Kidney epithelial cell (primary cell): ENCODE results near the gene YEATS2. TPM values are rescaled to one million over a fixed set of nuclear protein-coding genes. Genes with fewer than 3 reads are reported as not detected.
"Not testable (repeated sequence)": the region's sequence is repeated elsewhere in the genome, so short reads cannot be mapped to it uniquely, and the experiment has no call there.

Experiments
- DNase-seq: peaks from one replicate; pipeline ENCODE4 v3.0.0-alpha.2; 2010; ENCODE audit warnings: low read depth
- H3K27me3 ChIP-seq: 2 replicates; pipeline ENCODE4 v1.6.0; 2011; ENCODE audit warnings: low read length; ENCODE audit not compliant: control insufficient read depth, insufficient read depth
- H3K36me3 ChIP-seq: 2 replicates; pipeline ENCODE4 v1.5.1; 2011; ENCODE audit warnings: low read length; ENCODE audit not compliant: control insufficient read depth, insufficient read depth
- H3K4me3 ChIP-seq: 2 replicates; pipeline ENCODE4 v1.5.1; 2011; ENCODE audit warnings: low read depth, mild to moderate bottlenecking, control low read depth, low read length
- CTCF ChIP-seq: IDR thresholded peaks from 2 replicates; pipeline ENCODE4 v1.5.1; 2011; ENCODE audit warnings: mild to moderate bottlenecking, moderate library complexity, low read length, control low read depth, inconsistent platforms; ENCODE audit not compliant: insufficient read depth, poor library complexity, severe bottlenecking
- total RNA-seq: library from RNA; depleted of rRNA; stranded (reverse); fragments of >200 nt; gene quantifications from 2 replicates; pipeline ENCODE4 v1.2.3, GENCODE V29; 2015

Gene YEATS2
- total RNA-seq, 1 donor from 2014 or later, result 30.2 TPM

- TF ChIP-seq CTCF, result no peak
- peaks cover 4% of the 10 kb centered on the region for H3K36me3 ChIP-seq
- no peak overlapping the region for H3K4me3 ChIP-seq
- no peak for DNase-seq
- H3K27me3 ChIP-seq, result no peaks in the 10 kb centered on the region
Observed at GRCh38 chr3:183781246-183781645, 83.6 kb downstream of the YEATS2 start.

DNA sequence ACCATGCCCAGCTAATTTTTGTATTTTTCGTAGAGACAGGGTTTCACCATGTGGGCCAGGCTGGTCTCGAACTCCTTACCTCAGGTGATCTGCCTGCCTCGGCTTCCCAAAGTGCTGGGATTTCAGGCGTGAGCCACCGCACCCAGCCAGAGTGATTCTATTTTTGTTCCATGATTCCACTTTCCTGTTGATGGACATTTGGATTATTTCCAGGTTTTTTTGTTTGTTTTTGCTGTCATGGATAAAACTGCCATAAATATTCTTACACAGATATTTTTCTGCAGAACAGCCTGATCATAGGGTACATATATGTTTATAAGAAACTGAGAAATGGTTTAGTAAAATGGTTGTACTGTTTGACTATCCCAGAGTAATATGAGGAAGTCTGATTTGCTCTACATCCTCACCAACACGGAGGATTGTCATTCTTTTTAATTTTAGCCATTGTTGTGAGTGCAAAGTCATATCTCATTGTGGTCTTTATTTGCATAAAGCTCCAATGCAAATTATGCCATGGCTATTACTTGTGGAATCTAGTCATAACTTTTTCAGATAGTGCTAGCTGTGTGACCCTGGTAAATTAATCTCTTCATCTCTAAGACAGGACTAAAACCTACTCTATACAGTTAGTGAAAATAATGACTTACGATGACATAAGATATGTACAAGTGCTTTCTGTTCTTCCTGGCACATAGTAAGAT, 85.1 kb downstream of the YEATS2 start:
- no peak for DNase-seq
- TF ChIP-seq CTCF, result no peak
- no peak overlapping the region for H3K4me3 ChIP-seq
- peaks cover 4% of the 10 kb centered on the region for H3K36me3 ChIP-seq
- no peaks in the 10 kb centered on the region for H3K27me3 ChIP-seq

DNA sequence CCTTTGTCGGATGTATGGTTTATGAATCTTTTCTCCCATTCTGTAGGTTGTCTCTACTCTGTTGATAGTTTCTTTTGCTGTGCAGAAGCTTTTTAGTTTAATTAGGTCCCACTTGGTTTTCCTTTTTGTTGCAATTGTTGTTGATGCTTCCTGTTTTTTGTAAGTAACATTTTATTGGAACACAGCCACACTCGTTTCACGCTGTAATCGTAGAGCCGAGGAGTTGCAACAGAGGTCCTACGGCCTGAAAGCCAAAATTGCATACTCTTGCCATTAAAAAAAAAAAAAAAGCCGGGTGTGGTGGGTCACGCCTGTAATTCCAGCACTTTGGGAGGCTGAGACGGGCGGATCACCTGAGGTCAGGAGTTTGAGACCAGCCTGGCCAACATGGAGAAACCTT, 86.9 kb downstream of the YEATS2 start:
- not testable (repeated sequence) for H3K4me3 ChIP-seq, DNase-seq, H3K36me3 ChIP-seq, H3K27me3 ChIP-seq

DNA sequence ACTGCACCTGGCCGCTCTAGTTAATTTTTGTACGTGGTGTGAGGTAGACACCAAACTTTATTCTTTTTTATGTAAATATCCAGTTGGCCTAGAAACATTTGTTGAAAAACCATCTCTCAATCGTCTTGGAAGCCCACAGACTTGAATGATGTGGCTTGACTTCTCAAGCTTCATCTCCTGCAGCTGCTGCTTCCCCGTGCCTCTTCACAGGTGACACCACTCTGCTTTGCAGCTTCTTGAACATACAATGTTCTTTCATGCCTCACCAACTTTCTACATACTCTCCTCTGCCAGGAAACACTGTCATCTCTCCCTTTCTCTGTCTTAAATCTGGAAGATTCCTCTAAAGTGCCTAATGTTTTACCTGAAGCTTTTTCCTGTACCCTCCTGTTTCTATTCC, 92.2 kb downstream of the YEATS2 start:
- Histone ChIP-seq H3K4me3 (no peak overlapping the region), H3K36me3 (no peaks in the 10 kb centered on the region), H3K27me3 (no peaks in the 10 kb centered on the region)
- DNase-seq, result no peak
- no peak for TF ChIP-seq CTCF

DNA sequence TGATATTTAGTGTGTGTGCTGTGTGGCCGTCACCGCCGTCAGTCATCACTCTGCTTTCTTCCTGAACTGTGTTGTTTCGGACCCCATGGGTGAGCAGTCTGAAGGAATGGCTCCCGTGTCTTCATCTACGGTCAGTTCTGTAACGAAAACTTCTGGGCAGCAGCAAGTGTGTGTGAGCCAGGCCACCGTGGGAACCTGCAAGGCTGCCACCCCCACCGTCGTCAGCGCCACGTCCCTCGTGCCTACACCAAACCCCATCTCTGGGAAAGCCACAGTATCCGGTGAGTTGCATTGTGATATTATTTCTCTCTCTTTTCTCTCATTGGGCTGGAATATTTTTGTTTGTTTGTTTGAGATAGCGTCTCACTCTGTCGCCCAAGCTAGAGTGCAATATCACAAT, 93.1 kb downstream of the YEATS2 start:
- H3K36me3 ChIP-seq, result no peaks in the 10 kb centered on the region
- H3K27me3 ChIP-seq, result no peaks in the 10 kb centered on the region
- H3K4me3 ChIP-seq, result no peak overlapping the region
- TF ChIP-seq CTCF, result no peak
- no peak for DNase-seq

DNA sequence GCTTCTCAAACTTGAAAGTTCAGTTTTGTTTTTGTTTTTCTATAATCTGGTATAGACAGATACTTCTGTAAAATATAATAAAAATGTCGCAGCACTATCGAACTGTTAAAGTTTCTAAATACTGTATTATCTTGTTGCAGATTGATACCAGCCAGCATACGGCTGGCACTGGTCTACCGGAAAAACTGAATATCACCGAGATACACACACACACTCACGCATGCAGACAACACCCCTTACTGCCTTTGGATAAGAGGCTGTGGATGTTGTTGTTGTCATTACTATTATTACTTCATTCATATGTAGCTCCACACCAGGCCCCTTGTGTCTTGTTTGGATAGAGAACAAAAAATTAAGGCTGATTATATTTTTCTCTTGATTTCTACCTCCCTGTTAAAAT, 95.4 kb downstream of the YEATS2 start:
- no peak overlapping the region for H3K4me3 ChIP-seq
- no peak for TF ChIP-seq CTCF
- H3K27me3 ChIP-seq, result no peaks in the 10 kb centered on the region
- no peaks in the 10 kb centered on the region for H3K36me3 ChIP-seq
- no peak for DNase-seq
